OCI-LY3 (cell line): ENCODE results near the gene TAB3.

Source experiments
- H2AFZ ChIP-seq: fragments of 200-600, 300-600 bp; shearing (Covaris generic); 2 replicates; pipeline ENCODE4 v1.6.0; 2014; ENCODE audit warnings: antibody characterized with exemption, low read depth, low read length
- H3K27ac ChIP-seq: fragments of 200-600, 300-600 bp; sonication (generic); 2 replicates; pipeline ENCODE4 v1.5.1; 2014; ENCODE audit warnings: mild to moderate bottlenecking, low read length, moderate library complexity, mixed read lengths
- H3K27me3 ChIP-seq: fragments of 200-600, 300-600 bp; sonication (generic); 2 replicates; pipeline ENCODE4 v1.6.1; 2014; ENCODE audit warnings: low read depth, low read length, mixed read lengths
- H3K36me3 ChIP-seq: fragments of 200-600, 300-600 bp; sonication (generic); replicated peaks from 2 replicates; pipeline ENCODE3; 2014; ENCODE audit warnings: low read depth, low read length, mixed read lengths
- H3K4me1 ChIP-seq: fragments of 300-600, 200-600 bp; sonication (generic); 2 replicates; pipeline ENCODE4 v1.6.1; 2014; ENCODE audit warnings: low read length, mixed read lengths
- H3K4me2 ChIP-seq: fragments of 200-600, 300-600 bp; sonication (generic); 2 replicates; pipeline ENCODE4 v1.6.1; 2014; ENCODE audit warnings: low read length, mixed read lengths
- H3K4me3 ChIP-seq: fragments of 300-600, 200-600 bp; sonication (generic); 2 replicates; pipeline ENCODE4 v1.5.1; 2014; ENCODE audit warnings: antibody characterized with exemption, mild to moderate bottlenecking, low read length, moderate library complexity
- H3K79me2 ChIP-seq: fragments of 300-600, 200-600 bp; shearing (Covaris generic); 2 replicates; pipeline ENCODE4 v1.6.1; 2014; ENCODE audit warnings: mild to moderate bottlenecking, low read length, mixed read lengths
- H3K9ac ChIP-seq: fragments of 300-600, 200-600 bp; shearing (Covaris generic); 2 replicates; pipeline ENCODE4 v1.6.0; 2014; ENCODE audit warnings: mild to moderate bottlenecking, low read length, moderate library complexity
- H3K9me3 ChIP-seq: fragments of 200-600, 300-600 bp; shearing (Covaris generic); 2 replicates; pipeline ENCODE4 v1.6.1; 2014; ENCODE audit warnings: low read length, mixed read lengths; ENCODE audit not compliant: insufficient read depth
- H4K20me1 ChIP-seq: fragments of 200-600, 300-600 bp; sonication (generic); 2 replicates; pipeline ENCODE4 v1.6.1; 2016; ENCODE audit warnings: low read length, mixed read lengths; ENCODE audit not compliant: insufficient read depth
- EZH2phosphoT487 ChIP-seq: fragments of 200-600 bp; shearing (Covaris generic); IDR thresholded peaks from 2 replicates; pipeline ENCODE4 v1.6.1; 2018; ENCODE audit warnings: antibody characterized with exemption, mixed run types, low read depth
- TF ChIP-seq, protein P1 (sequence below): fragments of 200-600, 300-600 bp; sonication (generic); IDR thresholded peaks from 2 replicates; pipeline ENCODE4 v1.5.1; 2014; ENCODE audit warnings: antibody characterized with exemption, low read length, low read depth

Gene TAB3

DNA sequence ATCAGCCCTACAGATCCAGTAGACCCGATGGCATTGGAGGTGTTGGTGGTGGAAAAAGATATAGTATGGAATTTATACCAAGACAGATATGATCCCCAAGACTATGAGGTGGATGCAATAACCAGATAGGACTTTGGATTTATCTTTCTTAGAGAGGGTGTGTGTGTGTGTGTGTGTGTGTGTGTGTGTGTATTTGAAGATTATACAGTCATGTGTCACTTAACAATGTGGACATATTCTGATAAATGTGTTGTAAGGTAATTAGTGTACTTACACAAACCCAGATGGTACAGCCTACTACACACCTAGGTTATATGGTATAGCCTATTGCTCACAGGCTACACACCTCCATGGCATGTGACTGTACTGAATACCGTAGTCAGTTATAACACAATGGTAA lies 24.4 kb upstream of the TAB3 start:
- Histone ChIP-seq H3K9me3 (no peaks in the 10 kb centered on the region), H3K4me2 (no peak overlapping the region), H3K79me2 (no peaks in the 10 kb centered on the region), H3K27me3 (no peaks in the 10 kb centered on the region), H3K27ac (no peak overlapping the region), H3K9ac (no peak overlapping the region), H2AFZ (no peak overlapping the region), H3K36me3 (no peaks in the 10 kb centered on the region), H4K20me1 (no peaks in the 10 kb centered on the region), H3K4me1 (peaks cover 11% of the 10 kb centered on the region), H3K4me3 (no peak overlapping the region)
- TF ChIP-seq, protein P1, sequence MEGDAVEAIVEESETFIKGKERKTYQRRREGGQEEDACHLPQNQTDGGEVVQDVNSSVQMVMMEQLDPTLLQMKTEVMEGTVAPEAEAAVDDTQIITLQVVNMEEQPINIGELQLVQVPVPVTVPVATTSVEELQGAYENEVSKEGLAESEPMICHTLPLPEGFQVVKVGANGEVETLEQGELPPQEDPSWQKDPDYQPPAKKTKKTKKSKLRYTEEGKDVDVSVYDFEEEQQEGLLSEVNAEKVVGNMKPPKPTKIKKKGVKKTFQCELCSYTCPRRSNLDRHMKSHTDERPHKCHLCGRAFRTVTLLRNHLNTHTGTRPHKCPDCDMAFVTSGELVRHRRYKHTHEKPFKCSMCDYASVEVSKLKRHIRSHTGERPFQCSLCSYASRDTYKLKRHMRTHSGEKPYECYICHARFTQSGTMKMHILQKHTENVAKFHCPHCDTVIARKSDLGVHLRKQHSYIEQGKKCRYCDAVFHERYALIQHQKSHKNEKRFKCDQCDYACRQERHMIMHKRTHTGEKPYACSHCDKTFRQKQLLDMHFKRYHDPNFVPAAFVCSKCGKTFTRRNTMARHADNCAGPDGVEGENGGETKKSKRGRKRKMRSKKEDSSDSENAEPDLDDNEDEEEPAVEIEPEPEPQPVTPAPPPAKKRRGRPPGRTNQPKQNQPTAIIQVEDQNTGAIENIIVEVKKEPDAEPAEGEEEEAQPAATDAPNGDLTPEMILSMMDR: no peak
- TF ChIP-seq EZH2phosphoT487: no peak

DNA sequence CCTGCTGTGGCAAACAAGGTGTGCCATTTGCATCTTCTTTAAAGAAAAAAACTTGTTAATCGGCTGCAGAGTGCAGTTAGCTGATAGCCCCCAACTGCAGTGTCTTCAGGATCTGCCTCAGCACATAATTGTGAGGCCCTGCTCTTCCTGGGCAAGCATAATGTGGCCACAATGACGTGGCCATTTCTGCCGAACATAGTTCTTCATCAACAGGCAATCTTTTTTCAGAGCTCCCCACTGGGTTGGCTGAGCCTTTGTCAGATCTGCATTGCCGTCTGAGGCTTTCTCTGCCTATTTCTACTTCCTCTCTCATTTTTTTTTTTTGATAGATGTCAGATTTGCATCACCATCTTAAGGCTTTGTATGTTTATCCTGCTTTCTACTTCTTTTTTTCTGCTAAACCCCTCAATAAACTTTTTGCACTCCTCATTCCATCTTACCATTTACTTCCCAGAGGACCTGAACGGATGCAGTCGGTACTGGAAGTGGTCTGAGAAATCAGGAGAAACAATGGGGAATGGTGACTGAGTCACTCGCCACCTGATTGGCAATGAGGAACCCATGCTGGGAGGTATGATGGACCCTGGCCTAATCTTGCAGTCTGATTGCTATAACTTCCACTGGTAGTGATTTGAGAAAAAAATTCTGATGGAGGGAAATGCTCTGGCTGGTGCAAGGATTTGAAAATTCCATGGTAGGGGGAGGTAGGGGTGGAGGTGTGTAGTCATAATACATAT lies 21.2 kb upstream of the TAB3 start:
- Histone ChIP-seq H3K9ac (no peak overlapping the region), H3K4me3 (no peak overlapping the region), H3K79me2 (no peaks in the 10 kb centered on the region), H3K9me3 (no peaks in the 10 kb centered on the region), H2AFZ (peak overlapping the region; percentile 74; the same call in 1 of the 2 replicates), H3K27me3 (no peaks in the 10 kb centered on the region), H4K20me1 (no peaks in the 10 kb centered on the region), H3K27ac (no peak overlapping the region), H3K36me3 (no peaks in the 10 kb centered on the region), H3K4me1 (peaks cover 11% of the 10 kb centered on the region), H3K4me2 (peak overlapping the region; percentile 26; the same call in 1 of the 2 replicates)
- no peak for TF ChIP-seq EZH2phosphoT487

DNA sequence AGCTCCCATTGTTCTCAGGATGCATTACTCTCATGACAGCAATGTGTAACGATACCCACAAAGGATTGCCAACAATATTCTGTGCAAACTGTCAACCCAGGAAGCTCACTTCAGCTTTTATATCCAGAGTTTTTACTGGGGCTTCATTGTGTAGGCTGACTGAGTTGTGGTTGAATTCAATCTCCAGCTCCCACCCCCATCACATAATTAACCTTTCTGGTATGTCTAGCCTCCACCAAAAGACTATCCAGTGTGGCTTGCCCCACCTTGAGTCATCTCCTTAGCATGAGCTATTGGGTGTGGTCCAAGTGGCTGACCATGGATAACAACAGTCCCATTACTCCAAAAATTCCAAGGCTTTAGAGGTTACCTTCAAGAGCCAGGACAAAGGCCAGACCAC lies 17.7 kb upstream of the TAB3 start:
- H3K79me2 ChIP-seq: no peaks in the 10 kb centered on the region
- H3K4me1 ChIP-seq: peaks cover 11% of the 10 kb centered on the region
- no peak overlapping the region for H3K4me3 ChIP-seq
- H4K20me1 ChIP-seq: no peaks in the 10 kb centered on the region
- no peaks in the 10 kb centered on the region for H3K36me3 ChIP-seq
- no peak overlapping the region for H3K27ac ChIP-seq
- H3K9ac ChIP-seq: no peak overlapping the region
- TF ChIP-seq, protein P1: no peak
- no peak for TF ChIP-seq EZH2phosphoT487
- H2AFZ ChIP-seq: no peak overlapping the region
- no peaks in the 10 kb centered on the region for H3K9me3 ChIP-seq
- H3K27me3 ChIP-seq: no peaks in the 10 kb centered on the region
- H3K4me2 ChIP-seq: no peak overlapping the region

DNA sequence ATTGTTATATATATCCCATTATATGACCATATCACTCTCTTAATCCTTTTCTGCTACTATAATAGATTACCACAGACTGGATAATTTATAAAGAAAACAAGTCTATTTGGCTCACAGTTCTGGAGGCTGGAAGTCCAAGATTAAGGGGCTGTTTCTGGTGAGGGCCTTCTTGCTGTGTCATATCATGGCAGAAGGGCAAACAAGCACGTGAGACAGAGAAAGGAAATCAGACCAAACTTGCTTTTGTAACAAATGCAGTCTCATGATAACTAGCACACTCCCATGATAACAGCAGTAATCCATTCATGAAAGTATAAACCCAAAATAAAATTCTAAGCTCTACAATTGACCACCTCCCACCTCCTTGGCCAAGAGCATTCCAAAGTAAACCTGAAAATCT lies 16.3 kb upstream of the TAB3 start:
- Histone ChIP-seq H4K20me1 (no peaks in the 10 kb centered on the region), H3K27ac (no peak overlapping the region), H3K9ac (no peak overlapping the region), H3K4me3 (no peak overlapping the region), H3K27me3 (no peaks in the 10 kb centered on the region), H3K4me1 (peaks cover 11% of the 10 kb centered on the region), H3K4me2 (no peak overlapping the region), H3K36me3 (no peaks in the 10 kb centered on the region), H3K9me3 (no peaks in the 10 kb centered on the region), H3K79me2 (no peaks in the 10 kb centered on the region), H2AFZ (no peak overlapping the region)
- TF ChIP-seq, protein P1: no peak
- no peak for TF ChIP-seq EZH2phosphoT487
